Activated CD8-positive, alpha-beta memory T cell treated with anti-CD3 and anti-CD28 coated beads for 1 hour (primary cell): ENCODE measurements around the gene GHSR.

ENCODE experiments used
- DNase-seq, 2 donors: peaks; one replicate each; pipeline ENCODE4 v3.0.0-alpha.2; 2020; ENCODE audit warnings: low read depth in 1 of 2; ENCODE audit errors: extremely low read depth in 1 of 2

The GHSR gene

GRCh38 chr3:172441581-172441980 is 6.7 kb downstream of the GHSR start:
- no peak for DNase-seq

DNA sequence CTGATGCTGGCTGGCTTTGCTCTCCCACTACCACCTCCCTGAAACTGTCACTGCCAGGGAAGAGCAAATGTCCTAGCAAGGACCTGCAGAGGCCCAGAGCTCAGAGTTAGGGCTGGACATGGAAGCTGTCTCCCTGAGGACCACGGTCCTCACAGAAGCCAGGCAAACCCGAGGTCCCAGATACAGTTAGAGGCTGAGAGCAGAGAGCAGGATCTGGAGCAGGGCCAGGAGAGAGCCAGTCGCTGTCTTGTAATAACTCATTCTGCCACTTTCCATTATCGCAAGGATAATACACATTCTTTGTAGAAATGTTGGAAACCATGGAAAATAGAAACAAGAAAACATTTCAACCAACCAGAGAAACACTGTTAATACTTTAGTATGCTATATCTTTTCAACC is 10.1 kb downstream of the GHSR start:
- DNase-seq: no peak

- no peak for DNase-seq
Observed at GRCh38 chr3:172437713-172438112, 10.5 kb downstream of the GHSR start.

GRCh38 chr3:172415323-172415722 is 32.9 kb downstream of the GHSR start:
- no peak for DNase-seq

GRCh38 chr3:172411478-172411947 is 36.7 kb downstream of the GHSR start:
- no peak for DNase-seq

DNA sequence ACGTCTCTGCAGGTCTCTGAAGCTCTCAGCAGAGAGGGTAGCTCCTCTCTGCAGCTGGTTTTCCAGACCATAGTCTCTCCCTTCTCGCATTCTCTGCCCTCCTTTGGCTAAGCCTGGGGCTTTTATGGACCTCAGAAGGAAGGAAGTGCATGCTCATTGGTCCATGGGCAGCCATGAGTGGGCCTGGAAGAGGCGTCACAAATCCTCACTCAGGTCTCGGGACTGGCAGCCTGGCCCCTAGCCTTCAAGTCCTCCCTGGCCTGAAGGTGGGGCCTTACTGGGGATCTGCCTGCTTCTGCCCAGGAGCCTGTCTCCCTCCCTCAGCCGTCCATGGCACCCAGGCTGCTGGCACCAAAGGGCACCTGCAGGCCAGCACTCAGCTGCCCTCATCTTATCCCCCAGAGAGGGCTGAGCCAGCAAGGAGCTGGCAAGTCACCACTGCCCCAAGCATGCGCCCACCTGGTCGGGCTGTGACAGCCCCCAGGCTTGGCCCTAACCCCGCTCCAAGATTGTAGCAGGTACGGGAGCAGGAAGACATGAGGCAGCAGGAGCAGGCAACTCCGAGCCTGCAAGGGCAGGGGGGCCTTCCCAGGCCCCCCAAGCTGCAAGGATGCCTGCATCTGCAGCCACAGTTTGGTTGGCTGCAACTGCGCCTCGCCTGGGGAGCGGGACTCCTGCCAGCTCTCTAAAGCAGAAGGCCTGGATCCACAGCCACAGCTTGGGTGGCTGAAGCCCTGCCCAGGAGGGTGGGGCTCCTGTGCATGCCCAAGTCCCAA is 37.4 kb downstream of the GHSR start:
- no peak for DNase-seq

DNA sequence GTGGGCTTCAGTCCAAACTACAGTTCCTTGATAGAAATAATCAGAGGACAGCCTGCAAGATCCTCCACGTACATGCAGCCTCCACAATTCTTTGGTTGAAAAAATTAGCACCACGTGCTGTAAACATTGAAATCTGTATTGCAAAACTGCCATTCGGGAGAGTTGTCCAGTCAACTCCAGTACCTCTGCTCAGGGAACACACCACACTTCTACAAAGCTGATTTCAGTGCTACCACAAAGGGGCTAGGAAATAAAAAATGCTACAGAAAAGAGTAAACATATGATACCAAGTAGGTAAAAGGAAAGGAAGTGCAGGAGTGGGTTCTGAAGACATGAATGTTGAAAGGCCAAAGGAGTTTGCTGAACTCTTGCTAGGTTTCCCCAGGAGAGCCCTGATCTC is 40.4 kb downstream of the GHSR start:
- no peak for DNase-seq

DNA sequence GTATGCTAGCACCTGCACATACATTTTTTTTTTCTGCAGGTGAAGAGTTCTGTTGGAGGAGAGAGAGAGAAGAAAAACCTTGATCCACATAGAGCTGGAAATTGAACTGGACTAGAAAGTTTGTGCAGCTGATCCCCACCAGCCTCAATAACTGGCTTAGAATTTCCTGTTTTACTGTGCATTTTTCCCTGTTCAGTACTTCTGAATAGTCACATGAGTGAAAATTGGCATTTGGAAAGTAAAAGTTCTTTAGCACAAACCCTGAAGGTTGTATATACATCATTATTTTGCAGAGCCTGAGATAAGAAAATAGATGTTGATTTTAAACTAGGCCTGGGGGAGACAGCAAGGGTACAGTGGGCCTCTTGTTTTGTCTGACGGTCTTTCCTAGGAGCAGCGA is 42.3 kb downstream of the GHSR start:
- DNase-seq: no peak

DNA sequence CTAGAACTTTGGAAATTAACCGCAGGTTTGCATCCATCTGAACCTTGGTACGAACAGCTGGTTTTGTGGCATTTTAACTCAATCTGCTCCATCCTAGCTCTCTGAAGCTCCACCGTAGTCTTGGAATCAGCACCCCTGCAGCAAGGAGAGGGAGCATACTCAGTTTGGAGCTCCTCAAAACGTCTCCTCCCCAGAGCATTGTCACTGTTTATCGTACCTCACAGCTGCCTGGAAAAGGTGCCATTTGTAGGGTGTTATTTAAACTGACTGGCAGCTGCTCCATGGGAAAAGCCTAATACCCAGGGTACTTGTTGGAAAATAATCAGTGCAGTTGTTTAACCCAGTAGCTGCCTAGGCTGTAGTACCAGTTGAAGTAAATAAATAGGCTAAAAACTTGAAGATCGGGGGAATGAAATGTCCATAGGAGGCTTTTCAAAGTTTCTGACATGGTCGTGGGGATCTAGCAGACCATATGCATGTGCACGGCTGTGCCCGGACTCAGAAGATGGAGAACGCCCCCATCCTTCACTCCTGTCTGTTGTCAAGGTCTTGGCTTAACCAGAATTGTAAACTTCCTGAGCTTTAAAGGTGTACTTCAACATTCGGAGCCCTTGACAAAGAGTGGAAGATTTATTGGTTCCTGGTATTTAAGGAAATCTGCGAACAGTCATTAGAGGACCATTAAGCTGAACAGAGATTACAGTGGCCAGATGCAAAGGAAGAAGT is 43.9 kb downstream of the GHSR start:
- no peak for DNase-seq

DNA sequence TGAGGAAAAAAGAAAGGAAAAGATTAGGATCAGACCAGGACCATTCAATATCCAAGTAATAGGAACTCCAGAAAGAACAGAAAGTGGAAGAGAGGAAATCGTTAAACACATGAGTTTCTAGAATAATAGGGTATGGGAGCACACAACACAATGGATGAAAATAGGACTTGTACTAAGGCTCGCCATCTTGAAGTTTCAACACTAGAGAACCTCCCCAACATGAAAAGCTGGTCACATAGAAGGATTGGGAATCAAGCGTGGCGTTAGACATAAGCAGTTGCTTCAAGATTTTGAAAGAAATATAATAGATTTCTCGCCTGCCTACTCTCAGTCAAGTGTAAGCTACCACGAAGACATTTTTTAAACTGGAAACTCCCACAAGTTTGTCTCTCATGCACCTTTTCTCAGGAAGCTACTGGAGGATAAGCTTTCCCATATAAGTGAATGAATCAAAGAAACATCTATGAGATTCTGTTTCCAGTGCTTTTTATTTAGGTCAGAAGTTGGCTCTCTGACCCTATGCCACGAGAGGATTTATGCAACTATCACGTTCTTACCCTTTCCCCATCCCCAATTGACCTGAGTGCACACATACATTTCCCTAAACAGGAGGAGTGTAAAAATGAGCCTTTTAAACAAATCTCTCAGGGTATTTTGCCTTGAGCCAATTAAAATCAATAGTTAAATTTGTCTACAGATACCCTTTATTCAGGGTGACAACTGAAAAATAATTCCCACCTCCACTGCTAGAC is 45.2 kb downstream of the GHSR start:
- DNase-seq: no peak

- DNase-seq: no peak
Observed at GRCh38 chr3:172402090-172402489, 46.2 kb downstream of the GHSR start.

- DNase-seq: no peak
Observed at GRCh38 chr3:172398484-172398883, 49.8 kb downstream of the GHSR start.

DNA sequence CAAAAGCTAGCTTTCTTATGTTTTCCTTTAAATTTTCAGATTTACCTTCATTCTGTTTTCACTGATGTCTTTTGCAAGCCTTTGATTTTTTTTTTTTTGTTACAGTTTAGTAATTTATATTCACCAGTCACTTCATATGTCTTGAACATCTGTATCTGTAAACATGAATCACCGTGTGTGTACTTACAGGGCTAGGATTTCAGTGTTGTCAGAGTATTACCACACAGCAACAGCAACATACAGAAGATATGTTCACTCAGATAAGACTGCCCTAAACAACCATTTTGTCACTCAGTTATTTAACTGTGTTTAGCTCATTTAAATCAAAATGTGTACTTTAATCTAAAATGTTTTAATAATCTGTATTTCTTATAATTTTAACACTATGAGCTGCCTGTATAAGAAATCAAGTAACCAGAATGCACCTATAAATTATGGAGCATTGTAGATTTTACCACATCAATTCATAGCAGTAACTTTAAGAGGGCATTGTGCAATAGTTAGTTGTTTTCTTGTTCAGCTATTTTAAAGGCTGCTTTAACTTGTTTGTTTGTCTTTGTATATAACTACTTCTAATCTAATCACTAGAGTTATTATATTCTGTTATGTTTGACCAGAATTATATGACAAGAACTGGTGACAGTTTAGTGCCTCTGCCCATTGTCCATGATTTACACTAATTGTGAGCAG is 50.4 kb downstream of the GHSR start:
- no peak for DNase-seq

GRCh38 chr3:172396400-172396799 is 51.9 kb downstream of the GHSR start:
- no peak for DNase-seq

GRCh38 chr3:172394692-172395091 is 53.6 kb downstream of the GHSR start:
- no peak for DNase-seq
